Measurements from ENCODE around the gene VN1R5. TPM values are rescaled to one million over a fixed set of nuclear protein-coding genes. Genes with fewer than 3 reads are reported as not detected.
"Not testable (repeated sequence)": the region's sequence is repeated elsewhere in the genome, so short reads cannot be mapped to it uniquely, and the experiment has no call there.

The VN1R5 gene
- total RNA-seq = not detected in 2 replicates

DNA sequence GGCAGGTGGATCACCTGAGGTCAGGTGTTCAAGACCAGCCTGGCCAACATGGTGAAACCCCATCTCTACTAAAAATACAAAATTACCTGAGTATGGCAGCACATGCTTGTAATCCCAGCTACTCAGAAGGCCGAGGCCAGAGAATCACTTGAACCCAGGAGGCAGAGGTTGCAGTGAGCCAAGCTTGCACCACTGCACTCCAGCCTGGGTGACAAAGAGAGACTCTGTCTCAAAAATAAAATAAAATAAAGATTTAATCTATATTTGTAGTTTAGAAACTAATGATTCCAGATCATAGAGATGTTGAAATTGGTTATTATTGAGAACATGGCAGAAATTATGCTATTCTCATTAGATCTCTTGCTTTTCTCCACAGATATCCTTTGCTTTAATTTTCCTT lies at the start of gene VN1R5:
Gene VN1R5 (plus strand): TSS at position 301 of the 400 bp plus-strand sequence.
- not testable (repeated sequence) for DNase-seq (ENCODE audit: low read depth in 2 of 2)

DNA sequence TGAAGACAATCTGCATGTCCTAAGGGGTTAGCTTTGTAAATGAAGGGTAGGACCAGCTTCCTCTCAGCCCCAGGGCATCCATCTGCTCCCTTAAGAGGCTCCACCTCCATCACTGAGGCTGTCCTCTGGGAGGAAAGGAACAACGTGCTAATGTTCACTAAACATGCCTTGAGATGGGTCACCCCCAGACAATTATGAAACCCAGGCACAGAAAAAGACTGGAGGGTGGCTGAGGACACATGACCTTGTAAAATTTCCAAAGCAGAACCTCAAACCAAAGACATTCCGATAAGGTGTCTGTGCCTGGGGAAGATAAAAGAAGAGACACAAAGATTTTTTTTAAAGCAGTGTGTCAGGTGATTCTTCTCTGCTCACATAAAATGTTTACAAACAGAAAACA lies 46.5 kb upstream of the VN1R5 start:
- DNase-seq (ENCODE audit: low read depth in 2 of 2) = peak in 1 of 2 donors; percentile 10

DNA sequence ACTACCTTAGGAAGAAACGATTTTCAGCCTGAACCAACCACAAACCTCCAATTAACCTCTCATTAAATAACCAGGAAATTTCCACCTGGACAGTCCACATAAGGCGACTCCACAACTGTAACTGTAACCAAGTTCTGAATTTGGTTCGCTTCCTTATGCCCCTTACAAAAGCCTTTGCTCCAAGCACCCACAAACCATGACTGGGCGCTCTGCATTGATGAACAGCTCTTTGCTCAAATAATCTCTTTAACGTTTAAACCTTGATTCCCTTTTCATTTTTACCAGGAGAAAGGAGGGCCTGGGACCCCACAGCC lies 45.9 kb upstream of the VN1R5 start:
- DNase-seq (ENCODE audit: low read depth in 2 of 2) = no peak

DNA sequence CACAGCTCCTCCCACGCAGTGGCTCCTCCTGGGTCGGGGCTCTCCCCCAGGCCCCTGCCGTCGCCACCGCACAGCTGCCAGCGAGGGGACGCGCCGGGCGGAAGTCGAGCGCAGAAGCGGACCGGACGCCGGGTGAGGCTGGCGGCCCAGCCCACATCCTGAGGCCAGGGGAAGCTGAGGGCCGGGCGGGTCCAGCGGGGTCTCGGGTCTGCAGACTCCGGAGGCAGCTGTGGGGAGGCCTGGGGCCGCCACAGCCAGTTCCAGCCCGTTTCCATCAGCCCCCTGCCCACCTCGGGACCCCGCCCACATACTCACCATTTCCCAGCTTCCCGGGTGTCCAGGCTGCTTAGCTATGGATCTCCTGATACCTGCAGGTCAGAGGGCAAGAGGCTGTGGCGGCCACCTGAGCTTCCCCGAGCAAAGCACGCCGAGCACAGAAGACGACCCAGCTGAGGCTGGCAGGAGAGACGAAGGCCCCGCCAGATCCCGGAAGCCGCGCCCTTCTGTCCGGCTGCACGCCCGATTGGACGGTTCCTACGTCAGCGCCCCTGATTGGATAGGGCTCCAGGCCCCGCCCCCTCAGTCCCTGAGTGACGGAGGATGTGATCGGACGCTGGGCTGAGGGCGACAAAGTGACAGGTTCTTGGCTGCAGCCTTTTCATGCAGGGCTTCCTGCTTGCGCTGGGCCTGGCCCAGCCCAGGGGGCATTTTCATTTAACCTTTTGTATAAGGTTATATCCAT lies 45.3 kb upstream of the VN1R5 start:
- peak; percentile 94 to 97 for DNase-seq (ENCODE audit: low read depth in 2 of 2)

DNA sequence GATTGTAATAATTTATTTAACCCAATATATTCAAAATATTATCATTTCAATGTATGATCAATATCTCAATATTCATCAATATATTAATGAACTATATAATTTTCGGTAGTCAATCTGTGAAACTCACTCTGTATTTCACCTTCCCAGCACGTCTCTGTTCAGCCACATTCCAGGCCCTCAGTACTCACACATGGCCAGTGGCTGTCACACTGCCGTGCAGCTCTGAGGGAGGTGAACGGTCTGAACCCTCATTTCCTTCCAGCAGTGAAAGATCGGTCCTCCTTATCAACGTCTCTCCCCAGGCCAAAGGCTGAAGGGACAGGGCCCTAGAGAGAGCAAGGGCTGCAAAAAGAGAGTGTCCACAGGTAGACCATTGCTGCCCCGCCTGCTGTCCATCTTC lies 44.5 kb upstream of the VN1R5 start:
- DNase-seq (ENCODE audit: low read depth in 2 of 2) = no peak

DNA sequence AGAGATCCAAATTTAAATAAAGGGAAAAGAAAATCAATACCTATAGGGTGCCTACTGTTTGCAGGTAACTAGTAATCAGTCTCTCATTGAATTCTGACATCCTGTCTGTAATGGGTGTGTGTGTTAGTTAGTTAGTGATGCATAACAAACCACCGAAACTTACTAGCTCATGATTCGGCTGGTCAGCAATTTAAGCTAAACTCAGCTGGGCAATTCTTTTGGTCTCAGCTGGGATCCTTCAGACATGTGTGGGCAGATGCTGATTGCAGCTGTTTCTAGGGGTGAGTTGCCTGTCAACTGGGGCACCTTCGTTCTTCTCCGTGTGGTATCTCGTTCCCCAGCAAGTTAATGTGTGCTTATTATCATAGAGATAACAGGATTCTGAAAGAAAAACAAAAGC lies 43.9 kb upstream of the VN1R5 start:
- DNase-seq (ENCODE audit: low read depth in 2 of 2) = no peak

DNA sequence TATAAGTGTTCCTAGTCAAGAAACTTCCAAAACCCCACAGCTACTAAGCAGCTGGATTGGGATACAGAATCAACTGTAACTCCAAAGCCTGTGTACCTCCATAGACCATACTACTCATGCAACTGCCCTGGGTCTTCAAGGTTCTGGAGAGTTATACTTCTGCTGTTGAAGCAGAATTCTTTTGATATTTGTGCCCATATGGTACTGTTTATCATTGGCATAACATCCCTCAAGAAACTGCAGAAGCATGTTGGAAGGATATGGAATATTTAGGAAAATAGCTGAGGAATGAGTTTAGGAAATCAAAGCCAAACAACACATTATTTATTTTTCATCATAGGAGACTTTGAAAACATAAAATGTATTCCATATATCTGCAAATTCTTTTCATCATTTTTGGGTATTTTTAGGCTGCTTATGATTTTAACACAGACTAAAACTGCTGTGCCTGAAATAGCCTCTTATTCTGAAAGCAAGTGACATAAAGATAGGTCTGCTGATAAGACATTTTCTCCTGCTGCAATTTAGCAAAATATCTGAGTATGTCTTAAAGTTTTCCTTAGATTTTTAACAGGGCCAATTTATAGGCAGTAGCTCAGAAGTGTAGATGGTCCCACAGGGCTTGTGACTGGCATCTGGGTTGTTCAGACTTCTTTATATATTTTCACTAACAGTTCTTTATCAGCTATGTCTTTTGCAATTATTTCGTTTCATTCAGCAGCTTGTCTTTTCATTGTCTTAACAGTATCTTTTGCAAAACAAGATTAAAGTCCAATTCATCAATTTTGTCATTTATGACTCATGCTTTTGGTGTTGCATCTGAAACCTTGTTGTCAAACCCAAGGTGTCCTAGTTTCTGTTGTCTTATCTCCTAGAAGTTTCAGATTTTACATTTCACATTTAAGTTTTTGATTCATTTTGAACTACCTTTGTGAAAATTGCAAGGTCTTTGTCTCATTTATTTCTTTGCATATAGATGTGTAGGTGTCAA lies 43.0 kb upstream of the VN1R5 start:
- DNase-seq (ENCODE audit: low read depth in 2 of 2) = no peak

DNA sequence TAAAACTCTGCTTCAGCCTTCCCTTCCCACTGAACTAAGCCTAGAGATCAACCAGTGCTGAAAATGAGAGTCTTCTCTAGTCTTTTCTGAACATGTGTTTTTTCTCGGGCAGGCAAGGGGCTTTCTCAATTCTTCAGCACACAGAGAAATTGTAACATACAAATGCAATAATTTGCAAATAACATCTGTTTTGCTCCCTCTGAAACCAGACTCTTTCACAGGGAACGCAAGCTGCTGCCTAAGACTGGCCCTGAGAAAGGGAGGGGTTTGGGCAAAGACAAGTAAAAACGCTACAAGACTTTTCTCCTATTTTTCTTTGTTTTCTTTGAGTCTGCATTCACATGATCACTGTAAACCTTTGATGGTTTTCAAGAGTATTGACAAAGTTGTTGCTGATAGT lies 39.6 kb upstream of the VN1R5 start:
- no peak for DNase-seq (ENCODE audit: low read depth in 2 of 2)

DNA sequence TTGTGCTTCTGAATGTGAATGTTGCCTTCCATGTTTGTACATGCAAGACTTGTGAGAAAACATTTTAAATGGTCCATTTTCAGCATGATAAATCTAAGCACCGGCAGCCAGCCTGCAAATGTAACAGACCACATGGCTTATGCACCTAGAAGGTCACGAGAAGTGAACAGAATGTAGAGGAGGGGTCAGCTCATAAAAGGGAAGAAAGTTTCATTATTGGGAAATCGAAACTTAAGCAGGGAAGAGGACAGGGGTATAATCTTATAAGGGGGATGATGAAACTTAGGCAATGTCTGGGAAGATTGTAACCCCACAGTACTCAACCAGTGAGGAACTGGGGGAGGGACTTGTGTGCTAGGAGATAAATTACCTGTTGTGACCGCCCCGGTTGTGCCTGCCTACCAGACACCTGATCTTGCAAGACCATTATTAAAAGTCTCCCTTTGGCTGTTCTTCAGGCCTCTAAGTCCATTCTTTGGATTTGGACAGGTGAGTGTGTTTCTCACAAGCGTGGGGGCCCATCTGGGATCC lies 37.7 kb upstream of the VN1R5 start:
- DNase-seq (ENCODE audit: low read depth in 2 of 2) = no peak

DNA sequence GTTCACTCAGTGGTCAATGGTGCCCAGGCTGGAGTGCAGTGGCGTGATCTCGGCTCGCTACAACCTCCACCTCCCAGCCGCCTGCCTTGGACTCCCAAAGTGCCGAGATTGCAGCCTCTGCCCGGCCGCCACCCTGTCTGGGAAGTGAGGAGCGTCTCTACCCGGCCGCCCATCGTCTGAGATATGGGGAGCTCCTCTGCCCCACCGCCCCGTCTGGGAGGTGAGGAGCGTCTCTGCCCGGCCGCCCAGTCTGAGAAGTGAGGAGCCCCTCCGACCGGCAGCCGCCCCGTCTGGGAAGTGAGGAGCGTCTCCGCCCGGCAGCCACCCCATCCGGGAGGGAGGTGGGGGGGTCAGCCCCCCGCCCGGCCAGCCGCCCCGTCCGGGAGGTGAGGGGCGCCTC lies 35.6 kb upstream of the VN1R5 start:
- DNase-seq (ENCODE audit: low read depth in 2 of 2) = not testable (repeated sequence)

DNA sequence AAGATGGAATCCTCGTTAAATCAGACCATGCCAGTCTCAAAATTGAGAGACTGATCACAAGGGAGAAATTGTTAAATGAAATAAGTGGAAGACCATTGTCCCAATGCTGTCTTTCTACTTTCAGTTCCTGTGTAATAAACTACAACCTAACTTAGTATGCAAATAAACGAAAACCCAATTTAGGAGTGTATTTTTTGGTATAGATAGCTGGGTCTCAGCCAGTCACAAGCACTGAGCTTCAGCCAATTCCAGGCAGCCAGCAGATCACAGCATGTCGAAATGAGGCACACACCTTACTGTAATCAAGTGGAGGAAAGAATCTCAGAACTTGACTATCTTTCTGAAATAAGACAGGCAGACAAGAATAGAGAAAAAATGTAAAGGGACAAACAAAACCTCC lies 33.0 kb upstream of the VN1R5 start:
- no peak for DNase-seq (ENCODE audit: low read depth in 2 of 2)

DNA sequence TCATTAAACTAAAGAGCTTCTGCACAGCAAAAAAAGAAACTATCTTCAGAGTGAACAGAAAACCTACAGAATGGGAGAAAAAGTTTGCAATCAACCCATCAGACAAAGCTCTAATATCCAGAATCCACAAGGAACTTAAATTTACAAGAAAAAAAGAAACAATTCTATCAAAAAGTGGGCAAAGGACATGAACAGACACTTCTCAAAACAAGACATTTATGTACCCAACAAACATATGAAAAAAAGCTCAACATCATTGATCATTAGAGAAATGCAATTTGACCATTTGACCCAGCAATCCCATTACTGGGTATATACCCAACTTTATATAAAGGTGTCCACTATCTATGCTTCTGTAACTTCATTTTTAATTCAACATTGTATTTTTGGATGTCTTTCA lies 31.1 kb upstream of the VN1R5 start:
- DNase-seq (ENCODE audit: low read depth in 2 of 2) = no peak

DNA sequence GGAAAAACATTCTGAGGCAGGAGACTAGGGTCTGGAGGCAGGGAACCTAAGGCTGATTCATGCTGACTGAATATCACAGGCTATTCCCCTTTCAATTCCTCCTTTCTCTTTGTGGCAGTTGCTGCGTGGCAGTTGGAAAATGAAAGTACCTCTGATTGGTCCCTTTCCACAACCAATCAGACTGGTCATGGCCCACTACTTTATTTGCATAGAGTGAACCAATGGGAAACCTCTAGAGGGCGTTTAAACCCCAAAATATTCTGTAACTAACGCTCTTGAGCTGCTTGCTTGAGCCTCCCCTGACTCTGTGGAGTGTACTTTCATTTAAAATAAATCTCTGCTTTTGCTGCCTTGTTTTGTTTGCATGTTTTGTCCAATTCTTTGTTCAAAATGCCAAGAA lies 27.7 kb upstream of the VN1R5 start:
- DNase-seq (ENCODE audit: low read depth in 2 of 2) = peak; percentile 34 to 55

DNA sequence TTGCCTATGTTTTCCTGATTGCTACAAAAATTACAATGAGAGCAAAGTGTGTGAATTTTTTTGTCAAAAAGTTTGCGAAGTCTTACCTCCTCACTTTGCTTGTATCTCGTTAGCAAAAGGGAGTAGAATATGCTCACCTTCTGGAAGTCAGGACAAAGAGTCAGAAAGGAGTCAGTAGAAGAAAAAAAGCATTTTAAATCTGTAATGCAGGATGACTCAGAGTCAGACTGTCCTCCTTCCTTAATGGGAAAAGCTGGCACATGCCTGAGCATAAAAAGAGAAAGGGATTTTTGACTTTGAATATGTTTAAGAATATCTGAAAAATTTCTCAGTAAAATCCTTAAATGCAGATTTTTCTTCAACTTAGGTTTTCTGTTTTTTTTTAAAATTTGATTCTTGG lies 14.2 kb upstream of the VN1R5 start:
- no peak for DNase-seq (ENCODE audit: low read depth in 2 of 2)

DNA sequence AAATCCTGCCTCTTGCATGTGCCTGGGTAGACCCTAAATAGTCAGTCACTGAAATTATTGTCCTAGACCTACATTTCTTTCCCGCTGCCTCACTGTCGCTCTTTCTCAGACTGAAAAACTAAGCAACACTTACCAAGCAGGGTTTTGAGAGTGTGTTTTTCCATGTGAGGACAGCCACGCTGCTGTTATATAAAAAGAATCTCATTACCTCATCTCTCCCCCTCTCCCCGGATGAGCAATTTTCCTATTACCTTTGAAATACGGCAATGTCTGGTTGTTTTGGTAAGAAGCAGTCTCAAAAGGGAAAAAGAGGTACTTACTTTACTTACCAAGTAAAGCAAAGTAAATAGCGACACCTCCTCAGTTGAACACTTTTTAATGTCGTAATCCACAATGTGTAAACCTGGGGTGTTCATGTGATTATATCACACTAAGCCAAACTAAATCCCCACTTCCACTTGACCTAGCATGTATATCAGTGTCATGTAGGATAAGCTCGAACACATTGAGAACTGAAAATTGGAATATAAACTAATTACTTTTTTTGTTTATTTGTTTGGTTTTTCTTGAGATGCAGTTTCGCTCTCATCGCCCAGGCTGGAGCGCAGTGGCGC lies 12.2 kb upstream of the VN1R5 start:
- DNase-seq (ENCODE audit: low read depth in 2 of 2) = no peak

DNA sequence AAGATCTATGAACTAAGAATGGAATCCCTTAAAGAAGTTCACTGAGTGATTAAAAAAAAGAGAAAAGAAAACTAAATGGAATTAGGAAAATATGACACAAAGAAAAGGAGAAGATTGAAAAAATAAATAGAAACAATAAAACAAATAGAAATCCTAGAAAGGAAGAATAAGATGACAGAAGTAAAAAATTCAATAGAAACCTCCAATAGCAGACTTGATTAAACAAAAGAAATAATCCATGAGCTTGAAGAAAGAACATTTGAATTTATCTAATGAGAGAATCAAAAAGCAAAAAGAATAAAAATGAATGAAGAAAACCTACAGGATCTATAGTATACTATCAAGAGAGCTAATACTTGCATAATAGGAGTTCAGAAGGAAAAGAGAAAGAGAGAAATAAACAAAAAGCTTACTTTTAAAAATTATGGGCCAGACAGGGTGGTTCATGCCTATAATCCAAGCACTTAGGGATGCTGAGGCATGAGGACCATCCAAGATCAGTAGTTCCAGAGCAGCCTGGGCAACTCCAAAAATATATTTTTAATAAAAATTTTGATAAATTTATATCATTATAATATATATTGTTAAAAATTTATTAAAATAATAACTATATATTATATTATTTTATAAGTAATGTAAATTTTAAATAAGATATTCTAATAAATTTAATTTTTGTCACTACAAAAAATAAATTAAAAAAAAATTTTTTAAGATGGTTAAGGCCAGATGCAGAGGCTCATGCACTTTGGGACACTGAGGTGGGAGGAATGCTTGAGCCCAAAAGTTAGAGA lies 9.4 kb upstream of the VN1R5 start:
- DNase-seq (ENCODE audit: low read depth in 2 of 2) = no peak

DNA sequence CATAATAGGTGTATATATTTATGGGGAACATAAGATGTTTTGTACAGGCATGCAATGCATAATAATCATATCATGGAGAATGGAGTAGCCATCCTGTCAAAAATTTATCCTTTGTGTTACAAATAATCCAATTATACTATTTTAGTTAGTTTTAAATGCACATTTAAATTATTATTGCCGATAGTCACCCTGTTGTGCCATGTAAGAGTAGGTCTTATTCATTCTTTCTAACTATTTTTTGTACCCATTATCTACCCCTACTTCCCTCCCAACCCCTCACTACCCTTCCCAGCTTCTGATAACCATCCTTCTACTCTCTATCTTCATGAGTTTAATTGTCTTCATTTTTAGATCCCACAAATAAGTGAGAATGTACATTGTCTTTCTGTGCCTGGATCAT lies 8.3 kb upstream of the VN1R5 start:
- DNase-seq (ENCODE audit: low read depth in 2 of 2) = no peak

DNA sequence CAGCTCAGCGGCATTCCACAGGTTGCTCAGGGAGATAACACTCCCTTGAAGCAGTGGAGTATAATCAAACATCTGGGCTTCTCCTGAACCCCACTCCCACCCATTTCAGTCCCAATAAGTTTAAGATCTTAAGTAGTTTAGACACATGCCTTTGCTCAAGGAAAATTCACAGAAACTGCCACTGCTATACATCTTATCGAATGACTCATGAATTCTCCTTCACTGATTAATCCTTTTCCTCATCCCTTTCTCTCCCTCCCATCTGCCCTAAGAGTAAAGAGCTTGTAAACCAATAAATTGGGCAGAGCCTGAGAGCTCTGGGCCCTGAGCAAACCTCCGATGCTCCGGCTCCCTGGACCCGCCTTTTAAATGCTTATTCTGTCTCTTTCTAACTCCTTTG lies 10.2 kb downstream of the VN1R5 start:
- no peak for DNase-seq (ENCODE audit: low read depth in 2 of 2)

DNA sequence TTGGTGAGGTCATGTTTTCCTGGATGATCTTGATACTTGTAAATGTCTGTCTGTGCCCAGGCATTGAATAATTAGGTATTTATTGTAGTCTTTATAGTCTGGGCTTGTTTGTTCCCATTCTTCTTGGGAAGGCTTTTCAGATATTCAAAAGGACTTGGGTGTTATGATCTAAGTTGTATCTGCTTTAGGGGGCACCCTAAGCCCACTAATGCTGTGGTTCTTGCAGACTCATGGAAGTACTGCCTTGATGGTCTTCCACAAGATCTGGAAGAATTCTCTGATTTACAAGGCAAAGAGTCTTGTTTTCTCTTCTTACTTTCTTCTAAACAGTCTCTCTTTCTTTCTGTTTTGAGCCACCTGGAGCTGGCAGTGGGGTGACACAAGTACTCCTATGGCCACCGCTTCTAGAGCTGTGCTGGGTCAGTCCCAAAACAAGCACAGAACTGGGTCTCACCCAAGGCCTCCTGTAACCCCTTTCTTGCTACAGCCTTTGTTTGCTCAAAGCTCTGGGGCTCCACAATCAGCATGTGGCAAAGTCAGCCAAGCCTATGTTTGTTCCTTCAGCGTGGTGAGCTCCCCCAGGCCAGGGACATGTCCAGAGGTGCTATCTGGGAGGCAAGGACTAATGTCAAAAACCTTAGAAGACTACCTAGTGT lies 12.6 kb downstream of the VN1R5 start:
- DNase-seq (ENCODE audit: low read depth in 2 of 2) = no peak

DNA sequence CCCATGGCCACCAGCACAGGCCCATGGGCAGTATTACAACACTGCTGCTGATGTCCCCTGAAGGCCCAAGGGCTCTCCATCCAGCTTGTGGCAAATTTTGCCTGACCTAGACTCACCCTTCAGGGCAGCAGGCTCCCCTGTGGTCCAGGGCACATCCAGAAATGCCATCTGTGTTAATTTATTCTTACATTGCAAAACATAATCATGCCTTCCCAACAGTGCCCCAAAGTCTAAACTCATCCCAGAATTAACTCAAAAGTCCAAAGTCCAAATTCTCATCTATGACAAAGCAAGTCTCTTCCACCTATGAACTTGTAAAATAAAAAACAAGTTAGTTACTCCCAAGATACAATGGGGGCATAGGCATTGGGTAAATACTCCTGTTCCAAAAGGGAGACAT lies 13.3 kb downstream of the VN1R5 start:
- no peak for DNase-seq (ENCODE audit: low read depth in 2 of 2)

DNA sequence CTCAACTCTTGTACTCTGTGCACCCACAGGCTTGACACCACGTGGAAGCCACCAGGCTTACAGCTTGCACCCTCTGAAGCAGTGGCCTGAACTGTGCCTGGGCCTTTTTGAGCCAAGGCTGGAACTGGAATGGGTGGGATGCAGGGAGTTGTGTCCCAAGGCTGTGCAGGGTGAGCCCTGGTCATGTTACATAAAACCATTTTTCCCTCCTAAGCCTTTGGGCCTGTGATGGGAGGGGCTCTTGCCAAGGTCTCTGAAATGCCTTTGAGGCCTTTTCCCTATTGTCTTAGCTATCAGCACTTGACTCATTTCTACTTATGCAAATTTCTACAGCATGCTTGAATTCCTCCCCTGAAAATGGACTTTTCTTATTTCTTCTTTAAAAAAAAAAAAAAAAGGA lies 14.1 kb downstream of the VN1R5 start:
- no peak for DNase-seq (ENCODE audit: low read depth in 2 of 2)

Data from lung microvascular endothelial cell (primary cell).